A673 (cell line): ENCODE results near the gene SPHK1.

ENCODE experiments used
- CTCF ChIP-seq: fragments of 300-800, 200-600 bp; sonication (generic); conservative IDR thresholded peaks from 2 replicates; pipeline ENCODE4 v1.5.1; 2017; ENCODE audit warnings: low read depth, mild to moderate bottlenecking, antibody characterized with exemption, low read length, moderate library complexity, mixed read lengths
- EZH2 ChIP-seq: fragments of 200-600 bp; sonication (generic); IDR thresholded peaks from 2 replicates; pipeline ENCODE4 v1.6.1; 2017; ENCODE audit warnings: borderline replicate concordance, low read depth, mild to moderate bottlenecking, mixed read lengths, antibody characterized with exemption, low read length; ENCODE audit not compliant: poor library complexity, severe bottlenecking

GRCh38 chr17:76395980-76396379, 11.6 kb downstream of the SPHK1 start:
- TF ChIP-seq CTCF: no peak
- no peak for TF ChIP-seq EZH2
